HUES64 (cell line): ENCODE data around the gene PAFAH2.

Experiments
- H3K27ac ChIP-seq: 2 replicates; pipeline ENCODE4 v1.7.0; 2013; ENCODE audit warnings: low read depth, low read length, inconsistent platforms
- H3K27me3 ChIP-seq: 2 replicates; pipeline ENCODE4 v1.6.1; 2013; ENCODE audit warnings: mild to moderate bottlenecking, low read length; ENCODE audit not compliant: insufficient read depth
- H3K36me3 ChIP-seq: 2 replicates; pipeline ENCODE4 v1.6.1; 2013; ENCODE audit warnings: mild to moderate bottlenecking, low read length; ENCODE audit not compliant: insufficient read depth
- H3K4me1 ChIP-seq: 2 replicates; pipeline ENCODE4 v1.6.1; 2013; ENCODE audit warnings: mild to moderate bottlenecking, low read length, moderate library complexity; ENCODE audit not compliant: insufficient read depth
- H3K4me3 ChIP-seq: 2 replicates; pipeline ENCODE4 v1.5.1; 2013; ENCODE audit warnings: mild to moderate bottlenecking, low read length, moderate library complexity
- H3K9ac ChIP-seq: 2 replicates; pipeline ENCODE4 v1.6.1; 2013; ENCODE audit warnings: mild to moderate bottlenecking, low read depth, low read length
- H3K9me3 ChIP-seq: 2 replicates; pipeline ENCODE4 v1.6.1; 2013; ENCODE audit warnings: low read depth, low read length; ENCODE audit not compliant: insufficient read depth
- WGBS: fragments of 150-250, 120-280 bp; methylation state at CpG from one replicate; pipeline ENCODE4 v1.1.7; 2013; ENCODE audit warnings: missing lambda C conversion rate; 5-methylcytosine and 5-hydroxymethylcytosine counted together

The PAFAH2 gene

GRCh38 chr1:26005434-26006105 is 7.7 kb upstream of the PAFAH2 start:
- 94% methylated on average over 4 of the region's 4 CpGs for WGBS
- no peaks in the 10 kb centered on the region for H3K27me3 ChIP-seq
- no peak overlapping the region for H3K9ac ChIP-seq

GRCh38 chr1:26003756-26004155 is 5.9 kb upstream of the PAFAH2 start:
- H3K9me3 ChIP-seq, result no peaks in the 10 kb centered on the region
- H3K9ac ChIP-seq, result no peak overlapping the region
- no peak overlapping the region for H3K27ac ChIP-seq
- H3K4me3 ChIP-seq, result no peak overlapping the region
- H3K27me3 ChIP-seq, result no peaks in the 10 kb centered on the region
- H3K36me3 ChIP-seq, result no peaks in the 10 kb centered on the region
- H3K4me1 ChIP-seq, result peaks cover 1% of the 10 kb centered on the region
- 88% methylated on average over 2 of the region's 2 CpGs for WGBS

More at GRCh38 chr1:26005434-26006105, 7.7 kb upstream of the PAFAH2 start:
- Histone ChIP-seq H3K4me3 (no peak overlapping the region), H3K27ac (no peak overlapping the region), H3K4me1 (0 out of 2 replicates have a peak, but pooled peaks cover 4% of the 10 kb centered on the region), H3K9me3 (no peaks in the 10 kb centered on the region), H3K36me3 (no peaks in the 10 kb centered on the region)

- 92% methylated on average over 4 of the region's 4 CpGs for WGBS
- Histone ChIP-seq H3K27ac (no peak overlapping the region), H3K9me3 (no peaks in the 10 kb centered on the region), H3K27me3 (no peaks in the 10 kb centered on the region), H3K9ac (no peak overlapping the region), H3K4me3 (no peak overlapping the region), H3K36me3 (no peaks in the 10 kb centered on the region), H3K4me1 (peaks cover 6% of the 10 kb centered on the region)
These were observed 5.4 kb upstream of the PAFAH2 start for GRCh38 chr1:26003262-26003661.

GRCh38 chr1:25999041-25999800 is 1.4 kb upstream of the PAFAH2 start:
- WGBS, result 89% methylated on average over 18 of the region's 18 CpGs
- Histone ChIP-seq H3K27me3 (no peaks in the 10 kb centered on the region), H3K9ac (no peak overlapping the region), H3K27ac (no peak overlapping the region), H3K4me1 (peaks cover 10% of the 10 kb centered on the region), H3K9me3 (no peaks in the 10 kb centered on the region), H3K36me3 (no peaks in the 10 kb centered on the region), H3K4me3 (no peak overlapping the region)

GRCh38 chr1:25996966-25997827 is 666 bp downstream of the PAFAH2 start:
- Histone ChIP-seq H3K27me3 (no peaks in the 10 kb centered on the region), H3K36me3 (no peaks in the 10 kb centered on the region), H3K9me3 (no peaks in the 10 kb centered on the region), H3K9ac (peak overlapping the region; percentile 65), H3K4me3 (peak overlapping the region; percentile 72), H3K4me1 (peaks cover 14% of the 10 kb centered on the region), H3K27ac (no peak overlapping the region)
- WGBS, result 16% methylated on average over 13 of the region's 13 CpGs

GRCh38 chr1:25994402-25995150 is 3.3 kb downstream of the PAFAH2 start:
- no peak overlapping the region for H3K4me3 ChIP-seq
- no peak overlapping the region for H3K27ac ChIP-seq
- peaks cover 6% of the 10 kb centered on the region; the same call in 1 of the 2 replicates for H3K36me3 ChIP-seq
- 91% methylated on average over 3 of the region's 3 CpGs for WGBS
- no peaks in the 10 kb centered on the region for H3K9me3 ChIP-seq
- no peak overlapping the region for H3K9ac ChIP-seq
- no peaks in the 10 kb centered on the region for H3K27me3 ChIP-seq
- peaks cover 14% of the 10 kb centered on the region for H3K4me1 ChIP-seq

- H3K4me3 ChIP-seq, result no peak overlapping the region
- H3K27ac ChIP-seq, result no peak overlapping the region; the same call in 1 of the 2 replicates
- 79% methylated on average over 8 of the region's 8 CpGs for WGBS
- no peaks in the 10 kb centered on the region for H3K9me3 ChIP-seq
- no peak overlapping the region for H3K9ac ChIP-seq
- H3K27me3 ChIP-seq, result no peaks in the 10 kb centered on the region
- H3K4me1 ChIP-seq, result peaks cover 8% of the 10 kb centered on the region
- peaks cover 7% of the 10 kb centered on the region; the same call in 1 of the 2 replicates for H3K36me3 ChIP-seq
These were observed 4.5 kb downstream of the PAFAH2 start for GRCh38 chr1:25993197-25993951.

GRCh38 chr1:25992689-25993171 is 5.1 kb downstream of the PAFAH2 start:
- Histone ChIP-seq H3K27me3 (no peaks in the 10 kb centered on the region), H3K9me3 (no peaks in the 10 kb centered on the region), H3K4me3 (no peak overlapping the region), H3K27ac (no peak overlapping the region), H3K9ac (no peak overlapping the region), H3K36me3 (peaks cover 12% of the 10 kb centered on the region), H3K4me1 (peaks cover 7% of the 10 kb centered on the region; the same call in 1 of the 2 replicates)
- 96% methylated on average over 9 of the region's 9 CpGs for WGBS

GRCh38 chr1:25991937-25992688 is 5.8 kb downstream of the PAFAH2 start:
- H3K9ac ChIP-seq, result no peak overlapping the region
- H3K36me3 ChIP-seq, result peaks cover 13% of the 10 kb centered on the region
- H3K27me3 ChIP-seq, result no peaks in the 10 kb centered on the region
- H3K27ac ChIP-seq, result no peak overlapping the region
- 93% methylated on average over 5 of the region's 5 CpGs for WGBS
- no peaks in the 10 kb centered on the region for H3K9me3 ChIP-seq
- peaks cover 6% of the 10 kb centered on the region; the same call in 1 of the 2 replicates for H3K4me1 ChIP-seq
- H3K4me3 ChIP-seq, result no peak overlapping the region
